Panc1 (cell line): Measurements from ENCODE around the gene VANGL2.

Experiments used
- POLR2AphosphoS5 ChIP-seq: IDR thresholded peaks from 2 replicates; pipeline ENCODE4 v1.6.1; 2012; ENCODE audit warnings: mild to moderate bottlenecking, low read depth, low read length, moderate library complexity
- TF ChIP-seq, protein P1 (sequence below): fragments of 450-650 bp; IDR thresholded peaks from 2 replicates; pipeline ENCODE4 v1.5.1; 2017; ENCODE audit warnings: mild to moderate bottlenecking

DNA sequence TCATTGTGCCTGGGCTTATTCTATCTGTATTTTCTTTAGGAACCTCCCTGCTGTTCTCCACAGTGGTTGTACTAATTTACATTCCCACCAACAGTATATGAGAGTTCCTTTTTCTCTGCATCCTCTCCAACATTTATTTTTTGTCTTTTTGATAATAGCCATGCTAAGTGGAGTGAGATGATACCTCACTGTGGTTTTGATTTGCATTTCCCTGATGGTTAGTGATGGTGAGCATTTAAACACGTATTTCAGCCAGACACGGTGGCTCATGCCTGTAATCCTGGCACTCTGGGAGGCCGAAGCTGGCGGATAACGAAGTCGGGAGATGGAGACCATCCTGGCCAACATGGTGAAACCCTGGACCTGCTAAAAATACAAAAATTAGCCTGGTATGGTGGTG lies 64.8 kb downstream of the VANGL2 start:
- TF ChIP-seq, protein P1, sequence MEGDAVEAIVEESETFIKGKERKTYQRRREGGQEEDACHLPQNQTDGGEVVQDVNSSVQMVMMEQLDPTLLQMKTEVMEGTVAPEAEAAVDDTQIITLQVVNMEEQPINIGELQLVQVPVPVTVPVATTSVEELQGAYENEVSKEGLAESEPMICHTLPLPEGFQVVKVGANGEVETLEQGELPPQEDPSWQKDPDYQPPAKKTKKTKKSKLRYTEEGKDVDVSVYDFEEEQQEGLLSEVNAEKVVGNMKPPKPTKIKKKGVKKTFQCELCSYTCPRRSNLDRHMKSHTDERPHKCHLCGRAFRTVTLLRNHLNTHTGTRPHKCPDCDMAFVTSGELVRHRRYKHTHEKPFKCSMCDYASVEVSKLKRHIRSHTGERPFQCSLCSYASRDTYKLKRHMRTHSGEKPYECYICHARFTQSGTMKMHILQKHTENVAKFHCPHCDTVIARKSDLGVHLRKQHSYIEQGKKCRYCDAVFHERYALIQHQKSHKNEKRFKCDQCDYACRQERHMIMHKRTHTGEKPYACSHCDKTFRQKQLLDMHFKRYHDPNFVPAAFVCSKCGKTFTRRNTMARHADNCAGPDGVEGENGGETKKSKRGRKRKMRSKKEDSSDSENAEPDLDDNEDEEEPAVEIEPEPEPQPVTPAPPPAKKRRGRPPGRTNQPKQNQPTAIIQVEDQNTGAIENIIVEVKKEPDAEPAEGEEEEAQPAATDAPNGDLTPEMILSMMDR: no peak
- TF ChIP-seq POLR2AphosphoS5: no peak
